HEK293T (cell line): ENCODE data around the gene AIFM3.

Source experiments
- CTCF ChIA-PET: fragments of 350-600 bp; formaldehyde crosslinking; extraction: SDS; loops from one replicate; lab custom pipeline; 2021; ENCODE audit warnings: antibody characterized with exemption, inconsistent platforms; lab: Yijun Ruan, JAX
- POLR2A ChIA-PET: fragments of 350-600 bp; formaldehyde crosslinking; extraction: SDS; loops from one replicate; lab custom pipeline; 2020; ENCODE audit warnings: antibody characterized with exemption, inconsistent platforms; lab: Yijun Ruan, JAX
- DNase-seq: peaks from one replicate; pipeline ENCODE4 v3.0.0; 2012; ENCODE audit warnings: mixed read lengths; ENCODE audit errors: extremely low spot score
- ARNT ChIP-seq: fragments of 450-650 bp; IDR thresholded peaks from 2 replicates; pipeline ENCODE4 v1.6.1; 2017; ENCODE audit warnings: mild to moderate bottlenecking
- BHLHE40 ChIP-seq: fragments of 450-650 bp; IDR thresholded peaks from 2 replicates; pipeline ENCODE4 v1.6.1; 2016; ENCODE audit warnings: mild to moderate bottlenecking, moderate library complexity, borderline replicate concordance
- CTBP1 ChIP-seq: fragments of 450-650 bp; IDR thresholded peaks from 2 replicates; pipeline ENCODE4 v1.6.1; 2016; ENCODE audit warnings: borderline replicate concordance
- ELF4 ChIP-seq: fragments of 450-650 bp; IDR thresholded peaks from 2 replicates; pipeline ENCODE4 v1.6.1; 2017; ENCODE audit warnings: antibody characterized with exemption
- FOXA1 ChIP-seq: fragments of 450-650 bp; IDR thresholded peaks from 2 replicates; pipeline ENCODE4 v1.6.1; 2016; ENCODE audit warnings: mild to moderate bottlenecking
- FOXK2 ChIP-seq: fragments of 450-650 bp; IDR thresholded peaks from 2 replicates; pipeline ENCODE4 v1.6.1; 2016; ENCODE audit warnings: mild to moderate bottlenecking
- FOXM1 ChIP-seq: fragments of 450-650 bp; IDR thresholded peaks from 2 replicates; pipeline ENCODE4 v1.6.1; 2017; ENCODE audit warnings: mild to moderate bottlenecking, borderline replicate concordance
- HDGF ChIP-seq: fragments of 450-650 bp; IDR thresholded peaks from 2 replicates; pipeline ENCODE4 v1.6.1; 2017; ENCODE audit warnings: antibody characterized with exemption, borderline replicate concordance
- L3MBTL2 ChIP-seq: fragments of 450-650 bp; conservative IDR thresholded peaks from 2 replicates; pipeline ENCODE4 v1.6.1; 2016; ENCODE audit warnings: mild to moderate bottlenecking
- LEF1 ChIP-seq: fragments of 450-650 bp; IDR thresholded peaks from 2 replicates; pipeline ENCODE4 v1.6.1; 2017; ENCODE audit warnings: mild to moderate bottlenecking, borderline replicate concordance
- NFRKB ChIP-seq: fragments of 450-650 bp; IDR thresholded peaks from 2 replicates; pipeline ENCODE4 v1.6.1; 2016; ENCODE audit warnings: mild to moderate bottlenecking, moderate library complexity
- PKNOX1 ChIP-seq: fragments of 450-650 bp; IDR thresholded peaks from 2 replicates; pipeline ENCODE4 v1.6.1; 2016
- SP1 ChIP-seq: fragments of 450-650 bp; IDR thresholded peaks from 2 replicates; pipeline ENCODE4 v1.6.1; 2017
- SUZ12 ChIP-seq: fragments of 450-650 bp; IDR thresholded peaks from 2 replicates; pipeline ENCODE4 v1.6.1; 2016; ENCODE audit warnings: mild to moderate bottlenecking
- TARDBP ChIP-seq: fragments of 450-650 bp; IDR thresholded peaks from 2 replicates; pipeline ENCODE4 v1.6.1; 2016
- ZNF384 ChIP-seq: fragments of 450-650 bp; IDR thresholded peaks from 2 replicates; pipeline ENCODE4 v1.6.1; 2016

Gene AIFM3

GRCh38 chr22:20994902-20995241 is 27.8 kb downstream of the AIFM3 start:
- TF ChIP-seq ZNF384, result no peak
- TF ChIP-seq ELF4, result no peak
- no peak for TF ChIP-seq LEF1
- no peak for TF ChIP-seq SUZ12
- no peak for TF ChIP-seq FOXA1
- POLR2A ChIA-PET, result no interaction called here
- no peak for DNase-seq
- CTCF ChIA-PET, result no interaction called here

GRCh38 chr22:20995329-20996030 is 28.4 kb downstream of the AIFM3 start:
- DNase-seq, result no peak
- CTCF ChIA-PET, result no interaction called here
- POLR2A ChIA-PET, result interaction anchor here (8.9 kb wide), 1 partner anchor 14 kb away, joined by 121 read pairs; the partner anchor contains the start of gene LZTR1
- TF ChIP-seq ZNF384, result no peak
- TF ChIP-seq NFRKB, result no peak
- no peak for TF ChIP-seq FOXA1

DNA sequence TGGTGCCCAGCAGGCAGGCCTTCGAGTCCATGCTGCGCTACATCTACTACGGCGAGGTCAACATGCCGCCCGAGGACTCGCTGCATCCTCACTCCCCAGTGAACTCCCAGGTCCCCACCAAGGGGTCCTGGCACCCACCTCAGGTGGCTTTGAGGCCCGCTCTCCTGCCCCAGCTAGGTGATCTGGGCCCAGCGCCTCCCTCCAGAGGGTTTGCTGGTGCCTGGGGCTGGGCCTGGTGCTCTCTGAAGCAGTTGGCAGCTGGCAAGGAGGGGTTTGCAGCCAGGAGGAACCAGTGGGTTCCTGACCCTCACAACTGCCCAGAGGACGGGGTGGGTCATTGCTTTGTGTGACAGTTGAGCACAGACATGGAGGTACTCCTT is 29.0 kb downstream of the AIFM3 start:
- POLR2A ChIA-PET, result interaction anchor here (8.9 kb wide), 1 partner anchor 15 kb away, joined by 121 read pairs; the partner anchor contains the start of gene LZTR1
- no peak for DNase-seq
- no peak for TF ChIP-seq PKNOX1
- no peak for TF ChIP-seq SP1
- TF ChIP-seq LEF1, result no peak
- TF ChIP-seq ELF4, result no peak
- TF ChIP-seq FOXM1, result no peak
- TF ChIP-seq HDGF, result no peak

GRCh38 chr22:20996598-20997535 is 29.8 kb downstream of the AIFM3 start:
- ChIA-PET CTCF (no interaction called here), POLR2A (interaction anchor here (0.7 to 8.9 kb wide), 2 partner anchors 9 to 15 kb away, joined by 3 to 121 read pairs; partner anchors contain the start of gene LZTR1)
- 0 out of 2 replicates have a peak, but pooled peaks have one; percentile 16 for TF ChIP-seq ELF4
- no peak for TF ChIP-seq PKNOX1
- no peak for TF ChIP-seq ZNF384
- no peak for TF ChIP-seq SP1
- no peak for TF ChIP-seq FOXM1
- TF ChIP-seq L3MBTL2, result no peak
- no peak for DNase-seq

More for the DNA sequence above, 29.0 kb downstream of the AIFM3 start:
- CTCF ChIA-PET, result no interaction called here

- CTCF ChIA-PET, result interaction anchor here (1.6 kb wide), 1 partner anchor 105 kb away, joined by 5 read pairs; no protein-coding TSS in a partner anchor
- DNase-seq, result no peak
- POLR2A ChIA-PET, result interaction anchor here (0.7 to 8.9 kb wide), 5 partner anchors 8 to 112 kb away, joined by 3 to 121 read pairs (median 8); partner anchors contain the start of gene LZTR1
- TF ChIP-seq L3MBTL2, result no peak
- TF ChIP-seq SUZ12, result no peak
These were observed 30.6 kb downstream of the AIFM3 start for GRCh38 chr22:20997536-20998257.

GRCh38 chr22:20998411-20999336 is 31.6 kb downstream of the AIFM3 start:
- POLR2A ChIA-PET, result interaction anchor here (0.8 to 8.9 kb wide), 10 partner anchors 9 to 113 kb away, joined by 4 to 121 read pairs (median 4); partner anchors contain the start of genes LRRC74B and LZTR1

More at GRCh38 chr22:20998411-20999336, 31.6 kb downstream of the AIFM3 start:
- CTCF ChIA-PET, result interaction anchor here (1.6 kb wide), 1 partner anchor 104 kb away, joined by 5 read pairs; no protein-coding TSS in a partner anchor
- TF ChIP-seq FOXM1 (no peak), TARDBP (no peak), FOXA1 (no peak), PKNOX1 (no peak), BHLHE40 (no peak), FOXK2 (no peak), L3MBTL2 (no peak), NFRKB (no peak), ELF4 (no peak), HDGF (no peak), SP1 (no peak), ARNT (no peak), ZNF384 (no peak), SUZ12 (no peak), CTBP1 (no peak), LEF1 (no peak)
- DNase-seq, result no peak
